ENCODE data around the gene MAN1A1. TPM values are rescaled to one million over a fixed set of nuclear protein-coding genes. Genes with fewer than 3 reads are reported as not detected.

The MAN1A1 gene
- total RNA-seq, 1 experiment from 2014 or later = 6.8 TPM

GRCh38 chr6:119227377-119227776, 122.2 kb downstream of the MAN1A1 start:
- Mint-ChIP-seq H3K27ac (no peak overlapping the region), H3K36me3 (no peaks in the 10 kb centered on the region), H3K4me3 (no peak overlapping the region), H3K9me3 (no peaks in the 10 kb centered on the region), H3K4me1 (no peaks in the 10 kb centered on the region), H3K27me3 (ENCODE audit: low read depth) (no peaks in the 10 kb centered on the region)
- POLR2A ChIA-PET = no interaction called here
- ATAC-seq (no peak), DNase-seq (ENCODE audit: low spot score) (no peak)
- TF ChIP-seq JAZF1 (CRISPR knock-in tag; IDR thresholded peaks at IDR 0.05) (no peak), GTF2I (CRISPR knock-in tag; conservative IDR thresholded peaks at IDR 0.05) (no peak), CREB1 (CRISPR knock-in tag; IDR thresholded peaks at IDR 0.05) (no peak), JUN (CRISPR knock-in tag; IDR thresholded peaks at IDR 0.05) (no peak), ZNF138 (CRISPR knock-in tag; conservative IDR thresholded peaks at IDR 0.05) (no peak), ZNF425 (CRISPR knock-in tag; conservative IDR thresholded peaks at IDR 0.05) (no peak), NR1H2 (CRISPR knock-in tag; IDR thresholded peaks at IDR 0.05) (no peak), NFE2L1 (CRISPR knock-in tag; IDR thresholded peaks at IDR 0.05) (no peak), TEAD4 (CRISPR knock-in tag; IDR thresholded peaks at IDR 0.05) (no peak), PRDM15 (CRISPR knock-in tag; IDR thresholded peaks at IDR 0.05) (no peak), E2F1 (CRISPR knock-in tag; IDR thresholded peaks at IDR 0.05) (no peak), USF1 (CRISPR knock-in tag; IDR thresholded peaks at IDR 0.05) (no peak), USF2 (CRISPR knock-in tag; IDR thresholded peaks at IDR 0.05) (no peak), MXD4 (CRISPR knock-in tag; IDR thresholded peaks at IDR 0.05; ENCODE audit: borderline replicate concordance) (no peak)
- TF ChIP-seq, protein P1, sequence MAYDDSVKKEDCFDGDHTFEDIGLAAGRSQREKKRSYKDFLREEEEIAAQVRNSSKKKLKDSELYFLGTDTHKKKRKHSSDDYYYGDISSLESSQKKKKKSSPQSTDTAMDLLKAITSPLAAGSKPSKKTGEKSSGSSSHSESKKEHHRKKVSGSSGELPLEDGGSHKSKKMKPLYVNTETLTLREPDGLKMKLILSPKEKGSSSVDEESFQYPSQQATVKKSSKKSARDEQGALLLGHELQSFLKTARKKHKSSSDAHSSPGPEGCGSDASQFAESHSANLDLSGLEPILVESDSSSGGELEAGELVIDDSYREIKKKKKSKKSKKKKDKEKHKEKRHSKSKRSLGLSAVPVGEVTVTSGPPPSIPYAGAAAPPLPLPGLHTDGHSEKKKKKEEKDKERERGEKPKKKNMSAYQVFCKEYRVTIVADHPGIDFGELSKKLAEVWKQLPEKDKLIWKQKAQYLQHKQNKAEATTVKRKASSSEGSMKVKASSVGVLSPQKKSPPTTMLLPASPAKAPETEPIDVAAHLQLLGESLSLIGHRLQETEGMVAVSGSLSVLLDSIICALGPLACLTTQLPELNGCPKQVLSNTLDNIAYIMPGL (CRISPR knock-in tag; IDR thresholded peaks at IDR 0.05) = no peak
- TF ChIP-seq, protein P2, sequence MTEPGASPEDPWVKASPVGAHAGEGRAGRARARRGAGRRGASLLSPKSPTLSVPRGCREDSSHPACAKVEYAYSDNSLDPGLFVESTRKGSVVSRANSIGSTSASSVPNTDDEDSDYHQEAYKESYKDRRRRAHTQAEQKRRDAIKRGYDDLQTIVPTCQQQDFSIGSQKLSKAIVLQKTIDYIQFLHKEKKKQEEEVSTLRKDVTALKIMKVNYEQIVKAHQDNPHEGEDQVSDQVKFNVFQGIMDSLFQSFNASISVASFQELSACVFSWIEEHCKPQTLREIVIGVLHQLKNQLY (CRISPR knock-in tag; IDR thresholded peaks at IDR 0.05) = no peak
- CTCF ChIA-PET = no interaction called here
